GM19463 (cell line): ENCODE results near the gene S100A5.

Experiments
- ATAC-seq: cut with Tn5 transposase; IDR thresholded peaks from one replicate; pipeline ENCODE4 v1.9.1; 2021; ENCODE audit warnings: mild to moderate bottlenecking, moderate library complexity; ENCODE audit not compliant: unreplicated experiment

S100A5 gene

GRCh38 chr1:153548722-153549688 is 8.3 kb upstream of the S100A5 start, which contains the start of gene S100A3:
Gene S100A3, minus strand, starts transcription at chr1:153549258. Its CDS starts 773 bp downstream, at chr1:153548485.
- ATAC-seq: no peak

GRCh38 chr1:153547560-153548551 is 7.1 kb upstream of the S100A5 start:
- no peak for ATAC-seq

- ATAC-seq: no peak
These were observed 6.2 kb upstream of the S100A5 start for GRCh38 chr1:153546796-153547559.

GRCh38 chr1:153546371-153546770 is 5.6 kb upstream of the S100A5 start:
- no peak for ATAC-seq

GRCh38 chr1:153545067-153546055 is 4.6 kb upstream of the S100A5 start, which contains the start of gene S100A4:
Gene S100A4, minus strand, starts transcription at chr1:153545806. Its CDS starts 1,012 bp downstream, at chr1:153544794.
- ATAC-seq: peak; percentile 86

GRCh38 chr1:153544453-153545066 is 3.8 kb upstream of the S100A5 start:
- no peak for ATAC-seq

- no peak for ATAC-seq
These were observed 3.0 kb upstream of the S100A5 start for GRCh38 chr1:153543736-153544135.

GRCh38 chr1:153542956-153543711 is 2.4 kb upstream of the S100A5 start:
- ATAC-seq: no peak

GRCh38 chr1:153541641-153542590 is 1.2 kb upstream of the S100A5 start:
- ATAC-seq: no peak

- no peak for ATAC-seq
These were observed 1.2 kb downstream of the S100A5 start for GRCh38 chr1:153539395-153540093.

- no peak for ATAC-seq
These were observed 2.4 kb downstream of the S100A5 start for GRCh38 chr1:153538315-153538821.

- ATAC-seq: no peak
These were observed 3.4 kb downstream of the S100A5 start for GRCh38 chr1:153537376-153537730.

GRCh38 chr1:153536671-153537375 is 3.9 kb downstream of the S100A5 start:
- ATAC-seq: no peak

GRCh38 chr1:153536012-153536670 is 4.6 kb downstream of the S100A5 start:
- ATAC-seq: peak; percentile 61
